Fibroblast of the aortic adventitia (primary cell): ENCODE measurements around the gene RBKS. TPM values are rescaled to one million over a fixed set of nuclear protein-coding genes. Genes with fewer than 3 reads are reported as not detected.

Experiments used
- DNase-seq: peaks from one replicate; pipeline ENCODE4 v3.0.0-alpha.2; 2010; ENCODE audit warnings: low read depth
- H3K4me3 ChIP-seq: 2 replicates; pipeline ENCODE4 v1.5.1; 2011; ENCODE audit warnings: low read depth, mild to moderate bottlenecking, control low read depth, low read length, moderate library complexity
- CTCF ChIP-seq: IDR thresholded peaks from 2 replicates; pipeline ENCODE4 v1.5.1; 2011; ENCODE audit warnings: mild to moderate bottlenecking, low read length, control low read depth, inconsistent platforms; ENCODE audit not compliant: insufficient read depth
- total RNA-seq: library from RNA; depleted of rRNA; stranded (reverse); fragments of >200 nt; gene quantifications from 2 replicates; pipeline ENCODE4 v1.2.3, GENCODE V29; 2012; ENCODE audit warnings: low replicate concordance

RBKS gene
- total RNA-seq, 1 donor, result 1.4 TPM

- peak overlapping the region; percentile 41 for H3K4me3 ChIP-seq
- peak; percentile 68 for DNase-seq
- no peak for TF ChIP-seq CTCF
Observed at GRCh38 chr2:27735263-27735904, 154.8 kb downstream of the RBKS start.

GRCh38 chr2:27734305-27734704 is 155.9 kb downstream of the RBKS start:
- no peak for DNase-seq
- no peak for TF ChIP-seq CTCF
- H3K4me3 ChIP-seq, result no peak overlapping the region

Other genes starting within 250 kb of the RBKS start
- gene SUPT7L, start 226.8 kb downstream of the RBKS start, total RNA-seq, result 14.0 and 36.7 TPM in 2 replicates
- 25.9 and 70.6 TPM in 2 replicates for gene SLC4A1AP, start 226.5 kb downstream of the RBKS start, total RNA-seq
- 100 and 109 TPM in 2 replicates for gene MRPL33, start 118.7 kb downstream of the RBKS start, total RNA-seq
- gene BABAM2, start 342 bp upstream of the RBKS start, total RNA-seq, result 18.8 and 45.3 TPM in 2 replicates